ENCODE results near the gene STAT6. TPM values are rescaled to one million over a fixed set of nuclear protein-coding genes. Genes with fewer than 3 reads are reported as not detected.

The STAT6 gene
- total and polyA plus RNA-seq, 2 donors (not counting 1 experiment from before 2014, with no cell fraction given) = 544 to 736 TPM

GRCh38 chr12:57046086-57046791, 64.9 kb downstream of the STAT6 start:
- Histone ChIP-seq H3K27ac (ENCODE audit: low read length in 2 of 2) (no peak overlapping the region), H3K9me3 (ENCODE audit: control extremely low read depth in 1 of 3, control insufficient read depth in 2 of 3, insufficient read depth in 1 of 3, low read length in 2 of 3) (no peaks in the 10 kb centered on the region), H3K4me3 (ENCODE audit: control extremely low read depth in 1 of 5, extremely low read depth in 1 of 5, insufficient read depth in 1 of 5, low read depth in 2 of 5, low read length in 4 of 5) (no peak overlapping the region), H4K20me1 (ENCODE audit: control insufficient read depth, insufficient read depth, low read length, poor library complexity, severe bottlenecking) (no peaks in the 10 kb centered on the region), H3K27me3 (replicated peaks in 1 of 4; ENCODE audit: control extremely low read depth in 1 of 4, control insufficient read depth in 3 of 4, insufficient read depth in 4 of 4, low read length in 3 of 4) (no peaks in the 10 kb centered on the region), H2AFZ (ENCODE audit: insufficient read depth, low read depth, low read length, poor library complexity, severe bottlenecking) (no peak overlapping the region), H3K79me2 (ENCODE audit: control insufficient read depth, insufficient read depth, low read length) (no peaks in the 10 kb centered on the region), H3K4me1 (ENCODE audit: control insufficient read depth in 2 of 2, insufficient read depth in 2 of 2, low read length in 2 of 2) (peaks cover 18 to 26% of the 10 kb centered on the region in 2 donors), H3K4me2 (replicated peaks; ENCODE audit: low read depth, low read length, poor library complexity, severe bottlenecking) (peak overlapping the region; percentile 55), H3K36me3 (replicated peaks in 1 of 2; ENCODE audit: control extremely low read depth in 1 of 2, control insufficient read depth in 1 of 2, extremely low read depth in 1 of 2, insufficient read depth in 2 of 2, low read length in 1 of 2) (no peaks in the 10 kb centered on the region), H3K9ac (ENCODE audit: low read length) (no peak overlapping the region)
- WGBS (ENCODE audit: insufficient coverage) = 73% methylated on average over 4 of the region's 6 CpGs
- H3K27me3 Mint-ChIP-seq = no peaks in the 10 kb centered on the region
- H3K9me3 Mint-ChIP-seq (ENCODE audit: insufficient read depth) = no peaks in the 10 kb centered on the region
- ChIA-PET POLR2A (interaction anchor here (0.6 to 0.9 kb wide), 2 partner anchors 295 to 304 kb away, joined by 3 to 8 read pairs; no protein-coding TSS in a partner anchor), CTCF (interaction anchor here (0.9 to 3.0 kb wide), 4 partner anchors 15 to 66 kb away, joined by 3 to 12 read pairs (median 5); no protein-coding TSS in a partner anchor)
- no peak for TF ChIP-seq EZH2 (IDR thresholded peaks at IDR 0.05; ENCODE audit: borderline replicate concordance, insufficient read depth, low read depth, low read length, poor library complexity, severe bottlenecking)
- TF ChIP-seq CTCF (IDR thresholded peaks at IDR 0.05) = no peak
- DNase-seq (no peak), ATAC-seq (ENCODE audit: low read depth) (no peak)
- peak overlapping the region; percentile 74 for H3K4me3 Mint-ChIP-seq
- H3K27ac Mint-ChIP-seq = peak overlapping the region; percentile 82
- H3K4me1 Mint-ChIP-seq = peaks cover 26% of the 10 kb centered on the region
- intact Hi-C loops (cut with micrococcal nuclease) = loop anchor here (2.0 kb wide), 1 partner anchor 15 kb away; no protein-coding TSS in a partner anchor

Other genes starting within 250 kb of the STAT6 start
- gene SDR9C7, start 177.0 kb downstream of the STAT6 start, total RNA-seq = 0.22 TPM in 1 of 2 replicates, not detected in the other
- not detected in 2 replicates for gene SDR9C7, start 177.0 kb downstream of the STAT6 start, polyA plus RNA-seq
- 1.5 and 2.4 TPM in 2 replicates for gene RDH16, start 153.8 kb downstream of the STAT6 start, total RNA-seq
- 1.1 and 2.0 TPM in 2 replicates for gene RDH16, start 153.8 kb downstream of the STAT6 start, polyA plus RNA-seq
- gene ZBTB39, start 104.8 kb downstream of the STAT6 start, total RNA-seq = 13.9 and 15.6 TPM in 2 replicates
- gene ZBTB39, start 104.8 kb downstream of the STAT6 start, polyA plus RNA-seq = 5.4 TPM in 2 replicates
- gene TAC3, start 94.8 kb downstream of the STAT6 start, total RNA-seq = not detected in 2 replicates
- gene TAC3, start 94.8 kb downstream of the STAT6 start, polyA plus RNA-seq = 0.24 TPM in 1 of 2 replicates, not detected in the other
- gene MYO1A, start 61.2 kb downstream of the STAT6 start, total RNA-seq = 1.3 TPM in 2 replicates
- 0.19 and 0.55 TPM in 2 replicates for gene MYO1A, start 61.2 kb downstream of the STAT6 start, polyA plus RNA-seq
- gene NEMP1, start 32.6 kb downstream of the STAT6 start, total RNA-seq = 35.0 and 40.1 TPM in 2 replicates
- gene NEMP1, start 32.6 kb downstream of the STAT6 start, polyA plus RNA-seq = 13.6 and 15.4 TPM in 2 replicates
- gene NAB2, start 22.2 kb downstream of the STAT6 start, total RNA-seq = 49.0 and 52.1 TPM in 2 replicates
- gene NAB2, start 22.2 kb downstream of the STAT6 start, polyA plus RNA-seq = 5.8 and 6.7 TPM in 2 replicates
- gene LRP1, start 17.1 kb upstream of the STAT6 start, total RNA-seq = 4.1 and 5.7 TPM in 2 replicates
- 2.0 TPM in 2 replicates for gene LRP1, start 17.1 kb upstream of the STAT6 start, polyA plus RNA-seq
- gene LRP1-AS, start 36.3 kb upstream of the STAT6 start, total RNA-seq = not detected in 2 replicates
- not detected in 2 replicates for gene LRP1-AS, start 36.3 kb upstream of the STAT6 start, polyA plus RNA-seq
- 6.9 and 8.6 TPM in 2 replicates for gene NXPH4, start 105.4 kb upstream of the STAT6 start, total RNA-seq
- gene NXPH4, start 105.4 kb upstream of the STAT6 start, polyA plus RNA-seq = 3.5 and 5.6 TPM in 2 replicates
- gene SHMT2, start 118.3 kb upstream of the STAT6 start, total RNA-seq = 147 and 166 TPM in 2 replicates
- 203 and 236 TPM in 2 replicates for gene SHMT2, start 118.3 kb upstream of the STAT6 start, polyA plus RNA-seq
- 5.3 and 6.2 TPM in 2 replicates for gene STAC3, start 139.8 kb upstream of the STAT6 start, total RNA-seq
- 4.5 and 4.9 TPM in 2 replicates for gene STAC3, start 139.8 kb upstream of the STAT6 start, polyA plus RNA-seq

Measured in B cell (primary cell).